ENCODE measurements around the gene RARS2. TPM values are rescaled to one million over a fixed set of nuclear protein-coding genes. Genes with fewer than 3 reads are reported as not detected.

RARS2 gene
- total RNA-seq, 4 donors from 2014 or later = 14.7 to 23.2 (median 17.3) TPM

GRCh38 chr6:87482366-87482765 lies 107.4 kb downstream of the RARS2 start:
- no peak for DNase-seq (ENCODE audit: low spot score in 2 of 2)
- no peak overlapping the region for H3K4me3 ChIP-seq (ENCODE audit: low read depth, poor library complexity, severe bottlenecking)
- TF ChIP-seq CTCF (IDR thresholded peaks at IDR 0.05) (no peak), POLR2A (IDR thresholded peaks at IDR 0.05) (no peak)
- intact Hi-C loops (cut with DNase I; ENCODE audit: low total_unique reads) = no loop called here
- 81 to 85% methylated on average over 4 of the region's 4 CpGs for WGBS, 2 donors

- WGBS, 2 donors = 86 to 91% methylated on average over 3 of the region's 3 CpGs
- no peak overlapping the region for H3K4me3 ChIP-seq (ENCODE audit: low read depth, poor library complexity, severe bottlenecking)
- no peak for TF ChIP-seq POLR2A (IDR thresholded peaks at IDR 0.05)
- no peak for TF ChIP-seq CTCF (IDR thresholded peaks at IDR 0.05)
- no peak for DNase-seq (ENCODE audit: low spot score in 2 of 2)
- intact Hi-C loops (cut with DNase I; ENCODE audit: low total_unique reads) = no loop called here
Observed at GRCh38 chr6:87481931-87482330, 107.9 kb downstream of the RARS2 start.

- 0 to 1% methylated on average over 14 to 15 of the region's 15 CpGs for WGBS, 2 donors
- peak overlapping the region; percentile 72 for H3K4me3 ChIP-seq (ENCODE audit: low read depth, poor library complexity, severe bottlenecking)
- intact Hi-C loops (cut with DNase I; ENCODE audit: low total_unique reads) = no loop called here
- TF ChIP-seq POLR2A (IDR thresholded peaks at IDR 0.05) (no peak), CTCF (IDR thresholded peaks at IDR 0.05) (no peak)
- peak in 1 of 2 donors; percentile 34 for DNase-seq (ENCODE audit: low spot score in 2 of 2)
Observed at GRCh38 chr6:87473419-87473903, 116.3 kb downstream of the RARS2 start.

DNA sequence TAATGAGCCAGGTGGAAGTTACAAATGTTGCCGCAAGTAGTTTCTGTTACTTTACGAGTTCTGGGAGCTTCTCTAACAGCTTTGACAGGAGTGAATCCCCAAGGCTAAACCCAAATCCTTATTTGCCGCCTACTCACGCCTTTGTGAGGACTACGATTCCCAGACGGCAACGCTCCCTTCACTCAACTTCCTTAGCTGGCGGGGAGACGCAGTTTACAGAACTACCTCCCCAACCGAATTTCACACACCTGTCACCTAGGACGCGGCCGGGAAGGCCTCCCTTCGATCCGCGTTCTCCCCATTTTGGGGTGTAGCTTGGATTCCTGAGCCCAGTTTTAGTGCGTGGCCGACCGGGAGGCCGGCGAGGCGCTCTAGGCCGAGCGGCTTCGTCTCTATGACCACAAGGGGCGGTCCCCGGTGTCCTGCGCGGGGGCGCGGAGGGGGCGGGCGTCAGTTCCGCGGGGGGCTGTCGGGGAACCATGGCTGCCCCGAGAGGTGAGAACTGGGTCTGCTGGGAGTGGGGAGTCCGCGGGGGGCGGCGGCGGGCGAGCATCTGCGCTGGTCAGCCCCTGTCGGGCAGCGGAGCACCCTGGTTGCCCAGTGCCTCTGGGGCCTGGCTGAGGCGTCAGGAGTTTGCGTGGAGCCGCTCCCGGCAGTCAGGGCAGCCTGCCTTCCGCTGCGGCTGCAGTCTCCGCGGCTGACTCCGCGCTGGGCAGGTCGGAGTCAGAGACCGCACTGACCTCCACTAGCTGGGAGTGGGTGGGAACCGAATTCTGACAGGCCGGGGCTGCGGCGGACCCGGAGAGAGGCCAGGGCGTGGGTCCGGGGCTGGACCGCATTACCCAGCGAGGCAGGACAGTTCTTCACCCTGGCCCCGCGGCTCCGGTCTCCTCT lies 117.0 kb downstream of the RARS2 start, which contains the start of gene SLC35A1:
TSS of gene SLC35A1 (plus strand) at position 450 of the 894 bp plus-strand sequence. CDS start at position 480, 30 bp downstream.
- WGBS, 2 donors = 0 to 1% methylated on average over 36 to 51 of the region's 70 CpGs
- H3K4me3 ChIP-seq (ENCODE audit: low read depth, poor library complexity, severe bottlenecking) = peak within 1 kb of the TSS; percentile 72
- DNase-seq (ENCODE audit: low spot score in 2 of 2) = peak; percentile 72 to 97
- TF ChIP-seq POLR2A (IDR thresholded peaks at IDR 0.05) (no peak), CTCF (IDR thresholded peaks at IDR 0.05) (no peak)
- intact Hi-C loops (cut with DNase I; ENCODE audit: low total_unique reads) = no loop called here

DNA sequence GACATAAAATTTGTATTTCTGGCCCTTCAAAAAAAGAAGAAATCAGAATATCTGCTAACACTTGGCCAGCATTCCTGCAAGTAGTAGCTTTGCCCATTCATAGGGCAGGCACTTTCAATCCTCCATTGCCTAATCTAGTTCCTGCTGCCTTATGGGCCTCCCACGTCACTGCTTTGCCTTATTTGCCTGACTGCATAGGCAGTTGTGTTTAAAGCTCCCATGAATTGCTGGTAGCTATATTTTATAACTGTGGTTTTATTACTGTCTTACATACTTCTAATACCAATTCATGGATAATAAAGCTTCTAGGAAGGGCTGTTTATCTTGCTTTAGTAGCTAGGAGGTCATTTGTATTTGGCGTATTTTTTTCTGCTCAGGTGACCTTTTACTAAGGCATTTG lies 124.7 kb downstream of the RARS2 start:
- no peak overlapping the region for H3K4me3 ChIP-seq (ENCODE audit: low read depth, poor library complexity, severe bottlenecking)
- no peak for TF ChIP-seq CTCF (IDR thresholded peaks at IDR 0.05)
- no peak for TF ChIP-seq POLR2A (IDR thresholded peaks at IDR 0.05)
- DNase-seq (ENCODE audit: low spot score in 2 of 2) = no peak
- 82 to 90% methylated on average over 2 of the region's 2 CpGs for WGBS, 2 donors
- intact Hi-C loops (cut with DNase I; ENCODE audit: low total_unique reads) = no loop called here

Other genes starting within 250 kb of the RARS2 start
- 1 to 10 TPM in 2 of 4 donors, under 1 TPM in 1, not detected in 1; 0.84 to 1.9 (median 1.3) TPM for gene C6orf163, start 245.2 kb downstream of the RARS2 start, total RNA-seq
- under 1 TPM in 2 of 4 donors, not detected in 2; 0.25 to 0.59 TPM for gene CFAP206, start 182.0 kb downstream of the RARS2 start, total RNA-seq
- 10 to 100 TPM; 19.7 to 29.0 (median 21.7) TPM for gene SLC35A1, start 117.0 kb downstream of the RARS2 start, total RNA-seq
- gene ORC3, start 148 bp upstream of the RARS2 start, total RNA-seq = 10 to 100 TPM in 3 of 4 donors, 1 to 10 TPM in 1; 9.9 to 19.1 (median 12.7) TPM
- gene AKIRIN2, start 112.2 kb upstream of the RARS2 start, total RNA-seq = 10 to 100 TPM; 11.2 to 30.3 (median 17.2) TPM